Naive thymus-derived CD4-positive, alpha-beta T cell (primary cell): ENCODE results near the gene POLR1F. TPM values are rescaled to one million over a fixed set of nuclear protein-coding genes. Genes with fewer than 3 reads are reported as not detected.
A peak's percentile ranks its signal among the peaks of the same experiment; 100 is the strongest.

Experiments
- ATAC-seq: fragments of 150-1000 bp; cut with Tn5 transposase; 2 replicates; pipeline ENCODE4 v1.10.0; 2021; ENCODE audit warnings: mild to moderate bottlenecking, moderate library complexity
- CTCF ChIA-PET: fragments of 350-600 bp; sonication (Branson Sonifier 250); formaldehyde crosslinking; loops from one replicate; lab custom pipeline; 2021; ENCODE audit warnings: antibody characterized with exemption; lab: Charles Lee
- POLR2A ChIA-PET: fragments of 350-600 bp; sonication (Branson Sonifier 250); formaldehyde crosslinking; loops from one replicate; lab custom pipeline; 2021; ENCODE audit warnings: antibody characterized with exemption, inconsistent platforms; lab: Charles Lee
- DNase-seq, 9 donors: peaks; one replicate each; pipeline versions ENCODE4 v3.0.0 to v3.0.0-alpha.2; 2020 to 2022; ENCODE audit warnings: mixed read lengths in 1 of 9
- H3K27ac ChIP-seq: one replicate; pipeline ENCODE4 v1.7.0; 2013; ENCODE audit warnings: mild to moderate bottlenecking, low read depth, low read length, moderate library complexity
- H3K27me3 ChIP-seq, 2 donors: one replicate each; pipeline ENCODE4 v1.7.0; 2013; ENCODE audit warnings: low read length in 2 of 2, mild to moderate bottlenecking in 2 of 2, moderate library complexity in 2 of 2; ENCODE audit not compliant: control insufficient read depth in 2 of 2, insufficient read depth in 2 of 2
- H3K36me3 ChIP-seq, 3 experiments: 1 replicate in 2 of 3; 2 replicates in 1 of 3; pipeline ENCODE4 v1.7.0; 2013; ENCODE audit warnings: low read length in 3 of 3, mild to moderate bottlenecking in 3 of 3, moderate library complexity in 1 of 3; ENCODE audit not compliant: insufficient read depth in 3 of 3, control insufficient read depth in 2 of 3
- H3K4me1 ChIP-seq, 2 donors: one replicate each; pipeline ENCODE4 v1.7.0; 2013; ENCODE audit warnings: low read length in 2 of 2, mild to moderate bottlenecking in 2 of 2, moderate library complexity in 1 of 2; ENCODE audit not compliant: control insufficient read depth in 2 of 2, insufficient read depth in 2 of 2
- H3K4me3 ChIP-seq: 2 replicates; pipeline ENCODE4 v1.7.0; 2013; ENCODE audit warnings: mild to moderate bottlenecking, low read length
- H3K9me3 ChIP-seq, 3 experiments: 1 replicate in 2 of 3; 2 replicates in 1 of 3; pipeline ENCODE4 v1.7.0; 2013; ENCODE audit warnings: low read length in 3 of 3; ENCODE audit not compliant: control insufficient read depth in 2 of 3
- H3K27ac Mint-ChIP-seq, 9 donors: one replicate each; pipeline ENCODE4 v1.8.0; 2020 to 2022; ENCODE audit warnings: mixed read lengths in 9 of 9, mild to moderate bottlenecking in 8 of 9, moderate library complexity in 5 of 9, inconsistent platforms in 2 of 9
- H3K27me3 Mint-ChIP-seq, 5 donors: one replicate each; pipeline ENCODE4 v1.8.0; 2021 to 2022; ENCODE audit warnings: mixed read lengths in 5 of 5, mild to moderate bottlenecking in 1 of 5
- H3K36me3 Mint-ChIP-seq, 5 donors: one replicate each; pipeline ENCODE4 v1.8.0; 2020 to 2022; ENCODE audit warnings: mixed read lengths in 5 of 5, mild to moderate bottlenecking in 3 of 5, inconsistent platforms in 1 of 5
- H3K4me1 Mint-ChIP-seq, 7 donors: one replicate each; pipeline ENCODE4 v1.8.0; 2020 to 2022; ENCODE audit warnings: mixed read lengths in 7 of 7, mild to moderate bottlenecking in 3 of 7, inconsistent platforms in 1 of 7
- H3K4me3 Mint-ChIP-seq, 10 donors: one replicate each; pipeline ENCODE4 v1.8.0; 2020 to 2022; ENCODE audit warnings: mild to moderate bottlenecking in 10 of 10, mixed read lengths in 10 of 10, moderate library complexity in 6 of 10, inconsistent platforms in 2 of 10
- H3K9me3 Mint-ChIP-seq, 11 donors: one replicate each; pipeline ENCODE4 v1.8.0; 2020 to 2022; ENCODE audit warnings: mixed read lengths in 11 of 11, mild to moderate bottlenecking in 4 of 11, inconsistent platforms in 1 of 11, moderate library complexity in 1 of 11
- intact Hi-C, 2 donors: fragments of 100-400 bp; cut with micrococcal nuclease; formaldehyde crosslinking; loops; one replicate each; pipeline ENCODE4 v1.15.1; 2023
- polyA plus RNA-seq, 2 donors: library from polyadenylated mRNA; unstranded; fragments of 300-500 nt; fragmentation: Illumina TruSeq; gene quantifications; one replicate each; pipeline ENCODE4 v1.2.3, GENCODE V29; 2021
- total RNA-seq, 6 experiments: library from RNA in 5 of 6; stranded (reverse) in 5 of 6; gene quantifications; 1 replicate in 5 of 6; 2 replicates in 1 of 6; pipeline ENCODE4 v1.2.3 and lab custom pipeline; 2021 to 2026

The POLR1F gene, protein sequence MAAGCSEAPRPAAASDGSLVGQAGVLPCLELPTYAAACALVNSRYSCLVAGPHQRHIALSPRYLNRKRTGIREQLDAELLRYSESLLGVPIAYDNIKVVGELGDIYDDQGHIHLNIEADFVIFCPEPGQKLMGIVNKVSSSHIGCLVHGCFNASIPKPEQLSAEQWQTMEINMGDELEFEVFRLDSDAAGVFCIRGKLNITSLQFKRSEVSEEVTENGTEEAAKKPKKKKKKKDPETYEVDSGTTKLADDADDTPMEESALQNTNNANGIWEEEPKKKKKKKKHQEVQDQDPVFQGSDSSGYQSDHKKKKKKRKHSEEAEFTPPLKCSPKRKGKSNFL
- 10 to 100 TPM; 11.8 to 27.3 (median 19.0) TPM for total RNA-seq
- 10 to 100 TPM; 30.9 to 40.1 TPM for polyA plus RNA-seq
- total RNA-seq (lab: John Stamatoyannopoulos, UW) = 36.1 reads per million, percentile 64 among the genes with 10 or more reads in this experiment

DNA sequence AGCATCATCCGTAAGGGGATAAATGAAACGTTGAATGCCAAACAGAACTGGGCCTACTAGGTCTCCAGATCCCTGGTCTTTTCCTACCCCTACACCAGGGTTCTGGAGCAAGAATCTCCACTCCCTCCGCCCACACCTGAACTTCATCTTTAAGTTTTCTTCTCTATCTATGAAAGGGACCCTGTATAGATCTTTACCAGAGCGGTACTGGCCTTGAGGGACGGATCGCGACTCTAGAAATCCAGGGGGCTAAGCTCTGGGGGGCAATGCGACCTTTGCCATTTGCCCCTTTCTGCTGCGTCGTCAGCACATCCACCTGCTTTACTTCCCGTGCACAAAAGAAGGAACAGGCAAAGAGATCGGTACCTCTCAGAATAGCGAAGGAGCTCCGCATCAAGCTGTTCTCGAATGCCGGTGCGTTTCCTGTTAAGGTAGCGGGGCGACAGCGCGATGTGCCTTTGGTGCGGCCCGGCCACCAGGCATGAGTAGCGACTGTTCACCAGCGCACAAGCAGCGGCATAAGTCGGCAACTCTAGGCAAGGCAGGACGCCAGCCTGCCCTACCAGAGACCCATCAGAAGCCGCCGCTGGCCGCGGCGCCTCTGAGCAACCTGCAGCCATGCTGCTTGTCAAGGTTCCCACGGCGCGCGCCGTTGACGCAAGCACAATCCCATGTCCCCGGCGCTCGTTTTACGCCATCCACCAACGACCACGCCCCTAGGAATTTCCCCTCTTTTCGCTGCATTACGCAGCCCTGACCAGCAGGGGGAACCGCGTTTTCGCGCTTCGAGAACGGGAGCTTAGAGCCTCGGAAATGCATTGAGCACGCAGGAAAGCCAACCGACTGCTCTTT is at the start of gene POLR1F:
TSS of gene POLR1F (minus strand) at position 641 of the 852 bp plus-strand sequence. CDS start at position 620, 21 bp downstream.
- Mint-ChIP-seq H3K27me3 (peaks cover 0 to 5% (median 0%) of the 10 kb centered on the region in 5 donors), H3K36me3 (peaks cover 0 to 5% (median 0%) of the 10 kb centered on the region in 5 donors), H3K9me3 (no peaks in the 10 kb centered on the region), H3K27ac (peak within 1 kb of the TSS; percentile 89 to 98 (median 95)), H3K4me1 (peaks cover 31 to 66% (median 57%) of the 10 kb centered on the region in 7 donors), H3K4me3 (peak within 1 kb of the TSS; percentile 95 to 99 (median 97))
- DNase-seq = peak; percentile 84 to 97 (median 95)
- ChIA-PET CTCF (interaction anchor here (1.1 to 2.1 kb wide), 5 partner anchors 8 to 890 kb away, joined by 4 to 8 read pairs (median 4); no protein-coding TSS in a partner anchor), POLR2A (interaction anchor here (0.6 to 0.9 kb wide), 2 partner anchors 9 to 1087 kb away, joined by 3 to 5 read pairs; no protein-coding TSS in a partner anchor)
- ATAC-seq = peak; percentile 98
- peaks cover 19 to 23% of the 10 kb centered on the region in 2 donors for H3K4me1 ChIP-seq
- intact Hi-C loops = loop anchor here (1.0 to 10.0 kb wide), 8 partner anchors 46 to 1774 kb away; partner anchors contain the start of gene SNX13 (in 1 of the 2)
- peak within 1 kb of the TSS; percentile 77 for H3K27ac ChIP-seq
- no peaks in the 10 kb centered on the region for H3K27me3 ChIP-seq
- H3K9me3 ChIP-seq = no peaks in the 10 kb centered on the region
- no peaks in the 10 kb centered on the region for H3K36me3 ChIP-seq
- H3K4me3 ChIP-seq = peak within 1 kb of the TSS; percentile 70

DNA sequence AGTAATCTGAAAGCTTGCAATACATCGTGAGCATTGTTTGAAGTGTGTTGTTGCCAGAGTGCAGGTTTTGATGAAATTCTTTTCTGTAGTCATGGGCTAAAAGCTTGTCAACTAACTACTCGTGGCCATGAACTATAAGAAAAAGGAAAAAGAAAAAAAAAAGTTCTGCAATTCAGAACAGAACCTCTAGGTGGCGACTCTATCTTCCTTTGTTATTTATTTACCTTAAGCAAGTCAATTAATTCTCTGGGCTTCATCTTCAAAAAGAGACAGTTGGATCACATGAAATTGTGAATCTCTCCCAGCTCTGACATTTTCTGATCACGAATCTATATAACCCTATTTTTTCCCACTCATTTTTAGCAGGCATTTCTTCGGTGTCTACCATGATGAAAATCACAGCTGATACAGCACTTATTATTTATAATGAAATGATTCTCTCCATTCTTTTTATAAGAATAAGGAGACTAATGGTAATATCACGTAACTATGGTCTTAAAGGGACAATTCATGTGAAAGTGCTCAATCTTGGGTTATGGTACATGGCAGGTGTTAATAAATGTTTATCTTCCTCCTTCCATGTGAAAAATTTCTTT is 45.8 kb upstream of the POLR1F start:
- H3K27ac Mint-ChIP-seq = no peak overlapping the region
- H3K27me3 Mint-ChIP-seq = peaks cover 0 to 13% (median 4%) of the 10 kb centered on the region in 5 donors
- H3K9me3 Mint-ChIP-seq = no peaks in the 10 kb centered on the region
- intact Hi-C loops = loop anchor here (1.0 to 5.0 kb wide), 4 partner anchors 46 to 844 kb away; partner anchors contain the start of gene POLR1F (in 1 of the 2)
- no peaks in the 10 kb centered on the region for H3K36me3 Mint-ChIP-seq
- Histone ChIP-seq H3K9me3 (no peaks in the 10 kb centered on the region), H3K27ac (no peak overlapping the region), H3K4me3 (no peak overlapping the region), H3K27me3 (no peaks in the 10 kb centered on the region), H3K36me3 (no peaks in the 10 kb centered on the region), H3K4me1 (no peaks in the 10 kb centered on the region)
- CTCF ChIA-PET = interaction anchor here (0.7 to 1.5 kb wide), 2 partner anchors 25 to 46 kb away, joined by 3 to 4 read pairs; partner anchors contain the start of gene POLR1F
- no peak for ATAC-seq
- H3K4me3 Mint-ChIP-seq = no peak overlapping the region
- H3K4me1 Mint-ChIP-seq = no peaks in the 10 kb centered on the region
- peak in 4 of 9 donors; percentile 1 to 26 (median 12) for DNase-seq
- POLR2A ChIA-PET = no interaction called here

DNA sequence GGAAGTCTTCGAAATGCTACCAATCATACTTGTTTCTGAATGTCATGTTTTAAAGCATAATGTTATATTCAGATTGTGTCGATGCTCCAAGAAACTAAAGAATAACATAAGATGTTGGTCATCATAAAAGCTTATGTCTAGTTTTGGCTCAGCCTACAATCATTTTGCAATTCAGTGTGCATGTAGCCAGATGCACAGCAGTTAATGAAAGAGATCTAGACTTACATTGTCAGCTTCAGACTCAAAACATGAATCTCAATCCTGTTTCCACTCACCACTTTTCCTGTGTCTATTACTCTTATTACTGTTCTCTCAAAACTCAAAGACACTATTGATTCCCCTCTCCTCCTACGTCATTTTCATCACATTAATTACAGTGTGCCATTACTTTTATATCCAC is 43.2 kb upstream of the POLR1F start:
- no peaks in the 10 kb centered on the region for H3K36me3 Mint-ChIP-seq
- intact Hi-C loops = loop anchor here in 1 of 2 donors (5.0 kb wide), 1 partner anchor 560 kb away; no protein-coding TSS in a partner anchor
- no peaks in the 10 kb centered on the region for H3K4me1 ChIP-seq
- no peak overlapping the region for H3K27ac Mint-ChIP-seq
- DNase-seq (no peak), ATAC-seq (no peak)
- ChIA-PET POLR2A (no interaction called here), CTCF (no interaction called here)
- no peaks in the 10 kb centered on the region for H3K4me1 Mint-ChIP-seq
- H3K9me3 ChIP-seq = no peaks in the 10 kb centered on the region
- no peaks in the 10 kb centered on the region for H3K27me3 ChIP-seq
- H3K9me3 Mint-ChIP-seq = no peaks in the 10 kb centered on the region
- H3K36me3 ChIP-seq = no peaks in the 10 kb centered on the region
- no peak overlapping the region for H3K27ac ChIP-seq
- peaks cover 0 to 13% (median 8%) of the 10 kb centered on the region in 5 donors for H3K27me3 Mint-ChIP-seq
- H3K4me3 Mint-ChIP-seq = no peak overlapping the region
- H3K4me3 ChIP-seq = no peak overlapping the region

DNA sequence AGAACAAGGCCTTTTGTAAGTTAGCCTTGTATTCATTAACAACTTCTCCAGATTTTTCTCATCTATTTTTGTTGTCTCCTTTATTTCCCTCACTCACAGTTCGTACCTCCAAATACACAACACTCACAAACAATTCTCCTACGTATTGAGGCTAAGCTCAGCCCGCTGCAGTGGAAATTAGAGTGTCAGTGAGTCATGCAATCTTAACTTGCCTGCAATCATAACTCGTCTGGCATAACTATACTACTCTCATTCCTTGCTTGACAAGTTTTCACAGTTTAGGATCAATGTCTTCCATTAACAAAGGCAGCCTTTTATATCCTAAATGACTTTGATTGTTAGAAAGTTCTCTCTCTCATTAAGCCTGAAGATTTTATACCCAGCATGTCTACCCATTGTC is 40.8 kb upstream of the POLR1F start:
- no peak for ATAC-seq
- ChIA-PET CTCF (no interaction called here), POLR2A (no interaction called here)
- no peaks in the 10 kb centered on the region for H3K9me3 Mint-ChIP-seq
- no peaks in the 10 kb centered on the region for H3K27me3 ChIP-seq
- no peak overlapping the region for H3K27ac Mint-ChIP-seq
- no peak for DNase-seq
- intact Hi-C loops = loop anchor here (5.0 kb wide), 2 partner anchors 563 to 693 kb away; no protein-coding TSS in a partner anchor
- no peaks in the 10 kb centered on the region for H3K36me3 Mint-ChIP-seq
- H3K9me3 ChIP-seq = no peaks in the 10 kb centered on the region
- no peak overlapping the region for H3K4me3 Mint-ChIP-seq
- no peaks in the 10 kb centered on the region for H3K4me1 ChIP-seq
- no peak overlapping the region for H3K27ac ChIP-seq
- no peak overlapping the region for H3K4me3 ChIP-seq
- peaks cover 4 to 14% (median 7%) of the 10 kb centered on the region in 5 donors for H3K27me3 Mint-ChIP-seq
- H3K36me3 ChIP-seq = no peaks in the 10 kb centered on the region
- H3K4me1 Mint-ChIP-seq = no peaks in the 10 kb centered on the region

DNA sequence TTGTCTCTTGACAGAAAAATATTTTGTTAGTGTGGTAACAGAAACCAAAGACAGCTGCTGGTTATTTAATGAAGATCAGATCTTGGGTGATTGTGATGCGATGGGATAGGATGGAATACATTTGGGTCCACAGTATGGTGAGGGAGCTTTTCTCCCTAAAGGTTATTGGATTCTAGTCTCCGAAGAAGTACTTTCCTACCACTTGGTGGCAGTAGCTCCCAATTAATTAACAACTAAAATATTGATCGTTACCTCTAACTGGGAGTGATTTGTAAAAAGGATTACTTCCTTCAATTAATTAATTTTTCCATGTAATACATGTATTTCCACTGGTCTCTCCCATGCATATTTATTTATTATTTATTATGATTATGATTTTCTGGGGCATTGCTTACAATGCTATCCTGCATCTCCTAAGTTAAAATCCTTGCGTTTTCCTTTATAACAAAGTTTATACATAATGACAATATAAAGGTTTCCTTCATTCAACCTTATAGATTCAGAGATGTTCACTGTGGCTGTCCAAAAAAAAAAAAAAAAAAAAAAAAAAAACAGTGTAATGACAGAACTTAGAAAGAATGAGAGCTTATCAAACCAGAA is 39.0 kb upstream of the POLR1F start:
- ATAC-seq (no peak), DNase-seq (peak in 1 of 9 donors; percentile 1)
- Histone ChIP-seq H3K9me3 (no peaks in the 10 kb centered on the region), H3K27me3 (no peaks in the 10 kb centered on the region), H3K27ac (no peak overlapping the region), H3K36me3 (no peaks in the 10 kb centered on the region), H3K4me3 (no peak overlapping the region), H3K4me1 (no peaks in the 10 kb centered on the region)
- ChIA-PET CTCF (interaction anchor here (0.6 to 0.7 kb wide), 4 partner anchors 9 to 852 kb away, joined by 3 to 5 read pairs (median 4); no protein-coding TSS in a partner anchor), POLR2A (no interaction called here)
- Mint-ChIP-seq H3K4me3 (no peak overlapping the region), H3K27me3 (peaks cover under 1 to 12% (median 4%) of the 10 kb centered on the region in 5 donors), H3K36me3 (no peaks in the 10 kb centered on the region), H3K9me3 (no peaks in the 10 kb centered on the region), H3K27ac (no peak overlapping the region), H3K4me1 (no peaks in the 10 kb centered on the region)
- intact Hi-C loops = loop anchor here in 1 of 2 donors (2.0 to 5.0 kb wide), 2 partner anchors 694 to 851 kb away; no protein-coding TSS in a partner anchor
